HepG2 (cell line): ENCODE data around the gene NECAB2. TPM values are rescaled to one million over a fixed set of nuclear protein-coding genes. Genes with fewer than 3 reads are reported as not detected.

Experiments used
- CCAR2 ChIP-seq: fragments of 200-400 bp; formaldehyde crosslinking; optimal IDR thresholded peaks from 2 replicates; pipeline ENCODE3; 2018; ENCODE audit warnings: low read depth, mild to moderate bottlenecking, low read length, moderate library complexity
- DZIP1 ChIP-seq: sonication (generic); formaldehyde crosslinking; IDR thresholded peaks from 2 replicates; pipeline ENCODE4 v1.5.0; 2020; ENCODE audit warnings: mild to moderate bottlenecking, missing genetic modification reagents
- EZH2 ChIP-seq: conservative IDR thresholded peaks from 2 replicates; pipeline ENCODE4 v1.6.1; 2012; ENCODE audit warnings: mild to moderate bottlenecking, low read depth, low read length, moderate library complexity
- HOXA7 ChIP-seq: sonication (generic); formaldehyde crosslinking; IDR thresholded peaks from 2 replicates; pipeline ENCODE4 v1.8.1; 2022; ENCODE audit warnings: mild to moderate bottlenecking, missing genetic modification reagents, moderate library complexity
- PPARG ChIP-seq: conservative IDR thresholded peaks from 2 replicates; pipeline ENCODE4 v1.6.1; 2016; ENCODE audit warnings: missing biosample characterization, missing genetic modification reagents
- PREB ChIP-seq: sonication (generic); formaldehyde crosslinking; IDR thresholded peaks from 2 replicates; pipeline ENCODE4 v1.4.0; 2020; ENCODE audit warnings: missing genetic modification reagents
- SIX4 ChIP-seq: sonication (generic); formaldehyde crosslinking; IDR thresholded peaks from 2 replicates; pipeline ENCODE4 v1.4.0; 2020; ENCODE audit warnings: missing genetic modification reagents
- SNAI1 ChIP-seq: sonication (generic); formaldehyde crosslinking; IDR thresholded peaks from 2 replicates; pipeline ENCODE4 v1.5.0; 2020; ENCODE audit warnings: mild to moderate bottlenecking, missing genetic modification reagents, borderline replicate concordance
- TARDBP ChIP-seq: sonication (generic); formaldehyde crosslinking; IDR thresholded peaks from 2 replicates; pipeline ENCODE4 v1.8.0; 2022; ENCODE audit warnings: mild to moderate bottlenecking, missing genetic modification reagents
- ZFP36 ChIP-seq: fragments of 150-350 bp; IDR thresholded peaks from 2 replicates; pipeline ENCODE4 v1.6.1; 2018; ENCODE audit warnings: borderline replicate concordance, low read length, low read depth; ENCODE audit not compliant: partially characterized antibody
- ZFYVE20 ChIP-seq: sonication (generic); formaldehyde crosslinking; IDR thresholded peaks from 2 replicates; pipeline ENCODE4 v1.8.0; 2023; ENCODE audit warnings: low read depth, mild to moderate bottlenecking, moderate library complexity, missing genetic modification reagents, borderline replicate concordance
- ZHX2 ChIP-seq, 2 experiments: sonication (generic) in 1 of 2; formaldehyde crosslinking in 1 of 2; IDR thresholded peaks; 2 replicates each; pipeline versions ENCODE4 v1.6.1 to v1.9.0; 2014 to 2022; ENCODE audit warnings: antibody characterized with exemption in 1 of 2, borderline replicate concordance in 1 of 2, inconsistent platforms in 1 of 2, low read depth in 1 of 2, missing genetic modification reagents in 1 of 2
- ZMYM3 ChIP-seq: sonication (generic); formaldehyde crosslinking; IDR thresholded peaks from 2 replicates; pipeline ENCODE4 v1.5.1; 2020; ENCODE audit warnings: mild to moderate bottlenecking, missing genetic modification reagents
- ZNF121 ChIP-seq: sonication (generic); formaldehyde crosslinking; IDR thresholded peaks from 2 replicates; pipeline ENCODE4 v1.5.0; 2020; ENCODE audit warnings: mild to moderate bottlenecking, missing genetic modification reagents
- ZNF124 ChIP-seq: sonication (generic); formaldehyde crosslinking; IDR thresholded peaks from 2 replicates; pipeline ENCODE4 v1.4.0; 2020; ENCODE audit warnings: missing genetic modification reagents
- ZNF430 ChIP-seq: sonication (generic); formaldehyde crosslinking; IDR thresholded peaks from 2 replicates; pipeline ENCODE4 v1.9.0; 2021; ENCODE audit warnings: mild to moderate bottlenecking, missing genetic modification reagents
- ZNF597 ChIP-seq: sonication (generic); formaldehyde crosslinking; IDR thresholded peaks from 2 replicates; pipeline ENCODE4 v1.5.0; 2020; ENCODE audit warnings: missing genetic modification reagents
- ZNF790 ChIP-seq: sonication (generic); formaldehyde crosslinking; IDR thresholded peaks from 2 replicates; pipeline ENCODE4 v1.8.0; 2022; ENCODE audit warnings: missing genetic modification reagents, mild to moderate bottlenecking, borderline replicate concordance
- polyA plus RNA-seq, 8 experiments: library from polyadenylated mRNA; depleted of rRNA in 3 of 8; stranded (reverse) in 7 of 8; unstranded in 1 of 8; fragments of >200 nt; fragmentation: Illumina TruSeq in 4 of 8; extraction: Trizol in 4 of 8; gene quantifications; 2 replicates each; pipeline versions ENCODE4 v1.2.1 to v1.2.3, GENCODE V29; 2011 to 2016; ENCODE audit warnings: low read depth in 4 of 8, missing spikeins in 1 of 8, mixed read lengths in 1 of 8; ENCODE audit not compliant: insufficient read depth in 1 of 8
- total RNA-seq, 5 experiments: library from RNA; depleted of rRNA; stranded (reverse); fragments of >200 nt; fragmentation: Illumina TruSeq; extraction: Trizol; gene quantifications; 2 replicates each; pipeline ENCODE4 v1.2.3, GENCODE V29; 2016; ENCODE audit warnings: low read depth in 1 of 5

NECAB2 gene
- total and polyA plus RNA-seq, 2 of the 13 experiments (the other 11 are each of a cell fraction or from before 2014, with no cell fraction given), result 0.21 to 0.49 TPM

- TF ChIP-seq ZMYM3 (CRISPR knock-in tag) (peak; percentile 94), DZIP1 (CRISPR knock-in tag) (peak; percentile 41; the same call in 1 of the 2 replicates), ZFP36 (no peak), ZNF430 (CRISPR knock-in tag) (peak; percentile 99), HOXA7 (CRISPR knock-in tag) (0 out of 2 replicates have a peak, but pooled peaks have one; percentile 30), EZH2 (no peak), ZHX2 (IDR thresholded peaks at IDR 0.05; ENCODE audit: low read depth) (no peak; the same call in 1 of the 2 replicates), ZHX2 (CRISPR knock-in tag; IDR thresholded peaks at IDR 0.05; ENCODE audit: borderline replicate concordance) (no peak), ZNF597 (CRISPR knock-in tag) (no peak), SNAI1 (CRISPR knock-in tag) (no peak), CCAR2 (no peak), ZNF121 (CRISPR knock-in tag) (peak; percentile 75; the same call in 1 of the 2 replicates), ZNF790 (CRISPR knock-in tag) (no peak), ZFYVE20 (CRISPR knock-in tag) (no peak), ZNF124 (CRISPR knock-in tag) (peak; percentile 91), PPARG (CRISPR knock-in tag) (peak; percentile 99), SIX4 (CRISPR knock-in tag) (peak; percentile 94), TARDBP (CRISPR knock-in tag) (peak; percentile 100), PREB (CRISPR knock-in tag) (no peak)
Observed at GRCh38 chr16:83942815-83943515, 25.1 kb upstream of the NECAB2 start (continued).
